Retinal pigment epithelial cell (primary cell): ENCODE measurements around the gene DHX58.

Experiments used
- DNase-seq: peaks from one replicate; pipeline ENCODE4 v3.0.0-alpha.2; 2010; ENCODE audit warnings: low read depth
- H3K4me3 ChIP-seq: 2 replicates; pipeline ENCODE4 v1.5.1; 2011; ENCODE audit warnings: mild to moderate bottlenecking, low read length, control low read depth, moderate library complexity
- CTCF ChIP-seq: conservative IDR thresholded peaks from 2 replicates; pipeline ENCODE4 v1.5.1; 2011; ENCODE audit warnings: low read depth, low read length, control low read depth, inconsistent platforms

Gene DHX58

DNA sequence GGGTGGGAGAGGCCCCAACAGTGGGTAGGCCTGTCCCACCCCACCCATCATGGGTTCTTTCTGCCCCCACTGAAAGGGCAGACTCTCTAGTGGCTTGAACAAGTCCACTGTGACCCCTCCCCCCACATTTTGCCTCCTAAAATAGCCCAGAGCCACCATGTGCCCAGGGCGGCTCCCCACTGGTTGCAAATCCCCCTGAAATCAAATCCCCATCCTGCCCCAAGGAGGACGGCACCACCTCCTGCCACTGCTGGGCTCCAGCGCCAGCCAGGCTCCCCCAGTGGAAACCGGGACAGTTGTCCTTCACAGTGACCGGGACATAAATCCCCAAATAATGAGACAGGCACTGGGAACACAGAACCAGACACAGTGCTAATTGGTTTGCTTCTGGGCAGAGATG lies 34.8 kb downstream of the DHX58 start:
- DNase-seq: no peak
- no peak for TF ChIP-seq CTCF
- no peak overlapping the region for H3K4me3 ChIP-seq

- H3K4me3 ChIP-seq: no peak overlapping the region
- TF ChIP-seq CTCF: no peak
- no peak for DNase-seq
These were observed 35.5 kb downstream of the DHX58 start for GRCh38 chr17:42076797-42077559.

GRCh38 chr17:42075789-42076188 lies 36.7 kb downstream of the DHX58 start:
- no peak for TF ChIP-seq CTCF

GRCh38 chr17:42072323-42073187 lies 40.0 kb downstream of the DHX58 start:
- no peak for DNase-seq
- H3K4me3 ChIP-seq: peak overlapping the region; percentile 32
- no peak for TF ChIP-seq CTCF

More at GRCh38 chr17:42075789-42076188, 36.7 kb downstream of the DHX58 start:
- H3K4me3 ChIP-seq: no peak overlapping the region
- DNase-seq: no peak

- no peak for DNase-seq
- peak overlapping the region; percentile 32 for H3K4me3 ChIP-seq
These were observed 40.7 kb downstream of the DHX58 start for GRCh38 chr17:42071810-42072209.

GRCh38 chr17:42068979-42069378 lies 43.5 kb downstream of the DHX58 start:
- no peak overlapping the region for H3K4me3 ChIP-seq
- no peak for DNase-seq
- TF ChIP-seq CTCF: no peak

More at GRCh38 chr17:42071810-42072209, 40.7 kb downstream of the DHX58 start:
- no peak for TF ChIP-seq CTCF
